Measurements from ENCODE around the gene RFTN1.

DNA sequence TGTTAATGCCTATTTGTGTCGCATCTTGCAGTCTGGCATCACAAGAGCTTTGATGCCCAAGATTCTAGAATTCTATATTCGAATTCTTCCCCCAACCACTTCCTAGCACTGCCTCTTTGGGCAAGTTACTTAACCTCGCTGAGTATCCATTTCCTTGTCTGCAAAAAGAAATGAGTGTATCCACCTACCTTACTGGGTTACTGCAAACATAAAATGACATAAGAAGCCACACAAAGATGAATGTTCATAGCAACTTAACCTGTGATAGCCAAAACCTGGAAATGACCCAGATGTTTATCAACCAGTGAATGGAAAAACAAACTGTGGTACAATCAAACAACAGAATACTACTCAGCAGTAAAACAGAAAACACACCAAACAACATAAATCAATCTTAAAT is 24.9 kb downstream of the RFTN1 start:
- TF ChIP-seq EZH2 (IDR thresholded peaks at IDR 0.05; ENCODE audit: low read depth, unreplicated experiment) (no peak), CTCF (conservative IDR thresholded peaks at IDR 0.05; ENCODE audit: low read depth in 2 of 2) (no peak), EZH2phosphoT487 (IDR thresholded peaks at IDR 0.05; ENCODE audit: unreplicated experiment) (no peak), POLR2AphosphoS5 (IDR thresholded peaks at IDR 0.05; ENCODE audit: low read depth) (no peak), CREB1 (CRISPR knock-in tag; IDR thresholded peaks at IDR 0.05; ENCODE audit: low read depth) (no peak), REST (IDR thresholded peaks at IDR 0.05; ENCODE audit: unreplicated experiment) (no peak), STAT1 (IDR thresholded peaks at IDR 0.05; ENCODE audit: unreplicated experiment) (no peak), NANOG (IDR thresholded peaks at IDR 0.05; ENCODE audit: borderline replicate concordance) (no peak)
- TF ChIP-seq, protein P1, sequence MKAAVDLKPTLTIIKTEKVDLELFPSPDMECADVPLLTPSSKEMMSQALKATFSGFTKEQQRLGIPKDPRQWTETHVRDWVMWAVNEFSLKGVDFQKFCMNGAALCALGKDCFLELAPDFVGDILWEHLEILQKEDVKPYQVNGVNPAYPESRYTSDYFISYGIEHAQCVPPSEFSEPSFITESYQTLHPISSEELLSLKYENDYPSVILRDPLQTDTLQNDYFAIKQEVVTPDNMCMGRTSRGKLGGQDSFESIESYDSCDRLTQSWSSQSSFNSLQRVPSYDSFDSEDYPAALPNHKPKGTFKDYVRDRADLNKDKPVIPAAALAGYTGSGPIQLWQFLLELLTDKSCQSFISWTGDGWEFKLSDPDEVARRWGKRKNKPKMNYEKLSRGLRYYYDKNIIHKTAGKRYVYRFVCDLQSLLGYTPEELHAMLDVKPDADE (IDR thresholded peaks at IDR 0.05): no peak

All from GM23338 (cell line).